ENCODE results near the gene COBLL1. TPM values are rescaled to one million over a fixed set of nuclear protein-coding genes. Genes with fewer than 3 reads are reported as not detected.

Gene COBLL1
- total RNA-seq, 2 donors from 2014 or later: 16.5 to 17.3 TPM

- Mint-ChIP-seq H3K27me3 (ENCODE audit: insufficient read depth) (no peaks in the 10 kb centered on the region), H3K4me3 (no peak overlapping the region), H3K4me1 (no peaks in the 10 kb centered on the region), H3K36me3 (ENCODE audit: low read depth) (peaks cover 3% of the 10 kb centered on the region), H3K27ac (no peak overlapping the region), H3K9me3 (no peaks in the 10 kb centered on the region)
- no peak overlapping the region for H3K4me3 ChIP-seq (ENCODE audit: low read length)
- no peaks in the 10 kb centered on the region for H3K9me3 ChIP-seq (ENCODE audit: control insufficient read depth, low read length)
- H3K27me3 ChIP-seq (ENCODE audit: control insufficient read depth, insufficient read depth, low read length, poor library complexity, severe bottlenecking): no peaks in the 10 kb centered on the region
- DNase-seq: no peak
- no peaks in the 10 kb centered on the region for H3K4me1 ChIP-seq (ENCODE audit: control insufficient read depth, insufficient read depth, low read length)
- H3K9ac ChIP-seq (ENCODE audit: extremely low read depth, low read length, poor library complexity, severe bottlenecking): no peak overlapping the region
- no peaks in the 10 kb centered on the region for H3K36me3 ChIP-seq (ENCODE audit: control insufficient read depth, insufficient read depth, low read length)
- H3K27ac ChIP-seq (ENCODE audit: low read depth, low read length): no peak overlapping the region
- TF ChIP-seq CTCF (conservative IDR thresholded peaks at IDR 0.05): no peak
- WGBS, 2 experiments (ENCODE audit: insufficient coverage in 1 of 2, insufficient read length in 1 of 2): 100% methylated on average over 1 of the region's 1 CpG; no CpG with 5 or more reads in 1 of the 2 experiments
These were observed 178.6 kb downstream of the COBLL1 start for GRCh38 chr2:164662868-164663631.

GRCh38 chr2:164662066-164662465, 179.6 kb downstream of the COBLL1 start:
- no peaks in the 10 kb centered on the region for H3K9me3 Mint-ChIP-seq
- no peaks in the 10 kb centered on the region for H3K27me3 Mint-ChIP-seq (ENCODE audit: insufficient read depth)
- no peaks in the 10 kb centered on the region for H3K4me1 Mint-ChIP-seq
- Histone ChIP-seq H3K4me3 (ENCODE audit: low read length) (no peak overlapping the region), H3K4me1 (ENCODE audit: control insufficient read depth, insufficient read depth, low read length) (no peaks in the 10 kb centered on the region), H3K27me3 (ENCODE audit: control insufficient read depth, insufficient read depth, low read length, poor library complexity, severe bottlenecking) (no peaks in the 10 kb centered on the region), H3K27ac (ENCODE audit: low read depth, low read length) (no peak overlapping the region), H3K36me3 (ENCODE audit: control insufficient read depth, insufficient read depth, low read length) (no peaks in the 10 kb centered on the region), H3K9me3 (ENCODE audit: control insufficient read depth, low read length) (no peaks in the 10 kb centered on the region), H3K9ac (ENCODE audit: extremely low read depth, low read length, poor library complexity, severe bottlenecking) (no peak overlapping the region)
- no peak overlapping the region for H3K4me3 Mint-ChIP-seq
- no peak overlapping the region for H3K27ac Mint-ChIP-seq
- 82 to 100% methylated on average over 1 of the region's 1 CpG for WGBS, 2 experiments (ENCODE audit: insufficient coverage in 1 of 2, insufficient read length in 1 of 2)
- H3K36me3 Mint-ChIP-seq (ENCODE audit: low read depth): peaks cover 8% of the 10 kb centered on the region
- no peak for DNase-seq
- TF ChIP-seq CTCF (conservative IDR thresholded peaks at IDR 0.05): no peak

GRCh38 chr2:164661349-164661748, 180.3 kb downstream of the COBLL1 start:
- TF ChIP-seq CTCF (conservative IDR thresholded peaks at IDR 0.05): no peak
- no peaks in the 10 kb centered on the region for H3K9me3 Mint-ChIP-seq
- Histone ChIP-seq H3K27me3 (ENCODE audit: control insufficient read depth, insufficient read depth, low read length, poor library complexity, severe bottlenecking) (no peaks in the 10 kb centered on the region), H3K9ac (ENCODE audit: extremely low read depth, low read length, poor library complexity, severe bottlenecking) (no peak overlapping the region), H3K36me3 (ENCODE audit: control insufficient read depth, insufficient read depth, low read length) (no peaks in the 10 kb centered on the region), H3K4me3 (ENCODE audit: low read length) (no peak overlapping the region), H3K4me1 (ENCODE audit: control insufficient read depth, insufficient read depth, low read length) (no peaks in the 10 kb centered on the region), H3K27ac (ENCODE audit: low read depth, low read length) (no peak overlapping the region), H3K9me3 (ENCODE audit: control insufficient read depth, low read length) (no peaks in the 10 kb centered on the region)
- no peak overlapping the region for H3K4me3 Mint-ChIP-seq
- H3K4me1 Mint-ChIP-seq: no peaks in the 10 kb centered on the region
- peaks cover 8% of the 10 kb centered on the region for H3K36me3 Mint-ChIP-seq (ENCODE audit: low read depth)
- no peaks in the 10 kb centered on the region for H3K27me3 Mint-ChIP-seq (ENCODE audit: insufficient read depth)
- no peak overlapping the region for H3K27ac Mint-ChIP-seq
- no peak for DNase-seq

All from endodermal cell (in vitro differentiated cells).